ENCODE data around the gene FAM120B. TPM values are rescaled to one million over a fixed set of nuclear protein-coding genes. Genes with fewer than 3 reads are reported as not detected.

FAM120B gene
- total RNA-seq, 1 donor from 2014 or later = 19.7 TPM

GRCh38 chr6:170361335-170361734, 54.8 kb downstream of the FAM120B start:
- DNase-seq (ENCODE audit: low spot score) = no peak
- no peak for TF ChIP-seq EZH2 (IDR thresholded peaks at IDR 0.05)
- TF ChIP-seq EZH2phosphoT487 (IDR thresholded peaks at IDR 0.05) = no peak
- TF ChIP-seq, protein P1, sequence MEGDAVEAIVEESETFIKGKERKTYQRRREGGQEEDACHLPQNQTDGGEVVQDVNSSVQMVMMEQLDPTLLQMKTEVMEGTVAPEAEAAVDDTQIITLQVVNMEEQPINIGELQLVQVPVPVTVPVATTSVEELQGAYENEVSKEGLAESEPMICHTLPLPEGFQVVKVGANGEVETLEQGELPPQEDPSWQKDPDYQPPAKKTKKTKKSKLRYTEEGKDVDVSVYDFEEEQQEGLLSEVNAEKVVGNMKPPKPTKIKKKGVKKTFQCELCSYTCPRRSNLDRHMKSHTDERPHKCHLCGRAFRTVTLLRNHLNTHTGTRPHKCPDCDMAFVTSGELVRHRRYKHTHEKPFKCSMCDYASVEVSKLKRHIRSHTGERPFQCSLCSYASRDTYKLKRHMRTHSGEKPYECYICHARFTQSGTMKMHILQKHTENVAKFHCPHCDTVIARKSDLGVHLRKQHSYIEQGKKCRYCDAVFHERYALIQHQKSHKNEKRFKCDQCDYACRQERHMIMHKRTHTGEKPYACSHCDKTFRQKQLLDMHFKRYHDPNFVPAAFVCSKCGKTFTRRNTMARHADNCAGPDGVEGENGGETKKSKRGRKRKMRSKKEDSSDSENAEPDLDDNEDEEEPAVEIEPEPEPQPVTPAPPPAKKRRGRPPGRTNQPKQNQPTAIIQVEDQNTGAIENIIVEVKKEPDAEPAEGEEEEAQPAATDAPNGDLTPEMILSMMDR (IDR thresholded peaks at IDR 0.05) = no peak
- H3K4me1 Mint-ChIP-seq = peaks cover 7% of the 10 kb centered on the region
- H3K36me3 Mint-ChIP-seq = peaks cover 20% of the 10 kb centered on the region
- H3K27me3 Mint-ChIP-seq (ENCODE audit: insufficient read depth, low read depth) = peaks cover 2% of the 10 kb centered on the region
- H3F3A ChIP-seq (ENCODE audit: low read depth) = no peaks in the 10 kb centered on the region
- no peak overlapping the region for H3K4me2 ChIP-seq
- no peaks in the 10 kb centered on the region for H3K79me2 ChIP-seq (ENCODE audit: low read depth)
- no peaks in the 10 kb centered on the region for H3K36me3 ChIP-seq
- no peaks in the 10 kb centered on the region for H3K9me3 ChIP-seq (ENCODE audit: low read depth)
- H3K9ac ChIP-seq = no peak overlapping the region
- H3K27ac ChIP-seq = no peak overlapping the region
- H3K9me3 Mint-ChIP-seq = no peaks in the 10 kb centered on the region
- H2AFZ ChIP-seq (replicated peaks) = no peak overlapping the region
- no peak overlapping the region for H3K27ac Mint-ChIP-seq
- no peaks in the 10 kb centered on the region for H4K20me1 ChIP-seq (ENCODE audit: low read depth)
- H3K27me3 ChIP-seq = no peaks in the 10 kb centered on the region
- H3K4me3 Mint-ChIP-seq = no peak overlapping the region
- no peaks in the 10 kb centered on the region for H3K4me1 ChIP-seq
- H3K4me3 ChIP-seq = no peak overlapping the region

DNA sequence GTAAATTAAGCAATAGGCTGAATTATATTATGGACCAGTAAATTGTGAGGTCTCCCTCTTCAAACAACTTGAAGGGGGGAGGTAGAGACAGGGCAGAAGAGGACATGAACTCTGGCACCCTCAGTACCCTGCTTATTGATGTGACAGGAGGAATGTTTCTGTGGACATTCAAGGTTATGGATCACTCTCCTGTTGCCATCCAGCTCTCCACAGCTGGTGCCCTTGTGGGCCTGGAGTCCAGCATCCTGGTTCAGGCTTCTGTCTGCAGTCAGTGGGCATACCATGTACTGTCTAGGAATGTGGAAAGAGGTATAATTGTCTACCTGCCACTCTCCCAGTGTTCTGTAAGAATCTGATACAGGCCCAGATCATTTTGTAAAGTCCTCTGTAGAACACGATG, 55.6 kb downstream of the FAM120B start:
- H3F3A ChIP-seq (ENCODE audit: low read depth) = no peaks in the 10 kb centered on the region
- no peak overlapping the region for H3K4me3 ChIP-seq
- no peaks in the 10 kb centered on the region for H3K27me3 ChIP-seq
- no peak overlapping the region for H3K4me2 ChIP-seq
- H3K36me3 Mint-ChIP-seq = peaks cover 20% of the 10 kb centered on the region
- DNase-seq (ENCODE audit: low spot score) = no peak
- H3K9me3 ChIP-seq (ENCODE audit: low read depth) = no peaks in the 10 kb centered on the region
- no peaks in the 10 kb centered on the region for H3K4me1 ChIP-seq
- H3K36me3 ChIP-seq = no peaks in the 10 kb centered on the region
- no peak overlapping the region for H3K9ac ChIP-seq
- no peaks in the 10 kb centered on the region for H3K9me3 Mint-ChIP-seq
- H3K27ac ChIP-seq = no peak overlapping the region
- no peaks in the 10 kb centered on the region for H3K79me2 ChIP-seq (ENCODE audit: low read depth)
- no peak overlapping the region for H3K27ac Mint-ChIP-seq
- peaks cover 7% of the 10 kb centered on the region for H3K4me1 Mint-ChIP-seq
- no peak overlapping the region for H2AFZ ChIP-seq (replicated peaks)
- TF ChIP-seq, protein P1 (IDR thresholded peaks at IDR 0.05) = no peak
- TF ChIP-seq EZH2 (IDR thresholded peaks at IDR 0.05) (no peak), EZH2phosphoT487 (IDR thresholded peaks at IDR 0.05) (no peak)
- H3K27me3 Mint-ChIP-seq (ENCODE audit: insufficient read depth, low read depth) = peaks cover 2% of the 10 kb centered on the region
- no peaks in the 10 kb centered on the region for H4K20me1 ChIP-seq (ENCODE audit: low read depth)
- no peak overlapping the region for H3K4me3 Mint-ChIP-seq

- no peak overlapping the region for H3K4me3 ChIP-seq
- H3K9me3 Mint-ChIP-seq = no peaks in the 10 kb centered on the region
- no peak overlapping the region for H2AFZ ChIP-seq (replicated peaks)
- H4K20me1 ChIP-seq (ENCODE audit: low read depth) = no peaks in the 10 kb centered on the region
- no peak for DNase-seq (ENCODE audit: low spot score)
- no peak overlapping the region for H3K4me2 ChIP-seq
- H3K4me1 Mint-ChIP-seq = peaks cover 7% of the 10 kb centered on the region
- no peaks in the 10 kb centered on the region for H3K36me3 ChIP-seq
- H3K4me1 ChIP-seq = no peaks in the 10 kb centered on the region
- H3F3A ChIP-seq (ENCODE audit: low read depth) = no peaks in the 10 kb centered on the region
- TF ChIP-seq EZH2phosphoT487 (IDR thresholded peaks at IDR 0.05) = no peak
- no peaks in the 10 kb centered on the region for H3K9me3 ChIP-seq (ENCODE audit: low read depth)
- H3K27me3 ChIP-seq = no peaks in the 10 kb centered on the region
- H3K27ac Mint-ChIP-seq = no peak overlapping the region
- H3K9ac ChIP-seq = no peak overlapping the region
- H3K27ac ChIP-seq = no peak overlapping the region
- H3K36me3 Mint-ChIP-seq = peaks cover 20% of the 10 kb centered on the region
- H3K4me3 Mint-ChIP-seq = no peak overlapping the region
- no peaks in the 10 kb centered on the region for H3K79me2 ChIP-seq (ENCODE audit: low read depth)
- peaks cover 2% of the 10 kb centered on the region for H3K27me3 Mint-ChIP-seq (ENCODE audit: insufficient read depth, low read depth)
These were observed 56.7 kb downstream of the FAM120B start for GRCh38 chr6:170363255-170363654.

DNA sequence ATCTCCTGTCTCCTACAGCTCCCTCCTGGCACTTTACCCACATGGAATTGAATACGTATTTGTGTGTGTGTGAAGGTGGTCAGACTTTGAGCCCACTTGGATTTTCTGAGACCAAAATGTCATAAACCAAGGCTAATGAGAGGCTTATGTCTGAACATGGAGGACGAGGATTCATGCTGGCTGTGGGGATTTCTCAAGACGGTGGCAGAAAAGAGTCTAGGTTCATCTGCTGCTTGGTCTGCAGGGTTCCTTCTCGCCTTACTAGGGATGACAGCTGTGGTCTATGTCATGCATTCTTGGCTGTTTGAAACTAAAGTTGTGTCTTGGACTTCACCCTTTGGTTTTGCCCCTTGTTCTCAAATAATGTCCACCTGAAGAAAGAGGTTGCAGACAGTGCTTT, 58.6 kb downstream of the FAM120B start:
- no peak overlapping the region for H3K9ac ChIP-seq
- Mint-ChIP-seq H3K27me3 (ENCODE audit: insufficient read depth, low read depth) (peaks cover 2% of the 10 kb centered on the region), H3K4me3 (no peak overlapping the region), H3K27ac (no peak overlapping the region), H3K9me3 (no peaks in the 10 kb centered on the region), H3K36me3 (peaks cover 19% of the 10 kb centered on the region), H3K4me1 (peaks cover 7% of the 10 kb centered on the region)
- no peaks in the 10 kb centered on the region for H3K4me1 ChIP-seq
- H3K4me3 ChIP-seq = no peak overlapping the region
- H4K20me1 ChIP-seq (ENCODE audit: low read depth) = no peaks in the 10 kb centered on the region
- no peaks in the 10 kb centered on the region for H3K27me3 ChIP-seq
- H3K4me2 ChIP-seq = no peak overlapping the region
- H3F3A ChIP-seq (ENCODE audit: low read depth) = no peaks in the 10 kb centered on the region
- no peak for DNase-seq (ENCODE audit: low spot score)
- H3K36me3 ChIP-seq = no peaks in the 10 kb centered on the region
- H3K9me3 ChIP-seq (ENCODE audit: low read depth) = no peaks in the 10 kb centered on the region
- no peak overlapping the region for H3K27ac ChIP-seq
- H2AFZ ChIP-seq (replicated peaks) = no peak overlapping the region
- no peak for TF ChIP-seq EZH2phosphoT487 (IDR thresholded peaks at IDR 0.05)
- TF ChIP-seq EZH2 (IDR thresholded peaks at IDR 0.05) = no peak
- TF ChIP-seq, protein P1 (IDR thresholded peaks at IDR 0.05) = no peak
- no peaks in the 10 kb centered on the region for H3K79me2 ChIP-seq (ENCODE audit: low read depth)
